Measurements from ENCODE around the gene CNNM4.

The CNNM4 gene

DNA sequence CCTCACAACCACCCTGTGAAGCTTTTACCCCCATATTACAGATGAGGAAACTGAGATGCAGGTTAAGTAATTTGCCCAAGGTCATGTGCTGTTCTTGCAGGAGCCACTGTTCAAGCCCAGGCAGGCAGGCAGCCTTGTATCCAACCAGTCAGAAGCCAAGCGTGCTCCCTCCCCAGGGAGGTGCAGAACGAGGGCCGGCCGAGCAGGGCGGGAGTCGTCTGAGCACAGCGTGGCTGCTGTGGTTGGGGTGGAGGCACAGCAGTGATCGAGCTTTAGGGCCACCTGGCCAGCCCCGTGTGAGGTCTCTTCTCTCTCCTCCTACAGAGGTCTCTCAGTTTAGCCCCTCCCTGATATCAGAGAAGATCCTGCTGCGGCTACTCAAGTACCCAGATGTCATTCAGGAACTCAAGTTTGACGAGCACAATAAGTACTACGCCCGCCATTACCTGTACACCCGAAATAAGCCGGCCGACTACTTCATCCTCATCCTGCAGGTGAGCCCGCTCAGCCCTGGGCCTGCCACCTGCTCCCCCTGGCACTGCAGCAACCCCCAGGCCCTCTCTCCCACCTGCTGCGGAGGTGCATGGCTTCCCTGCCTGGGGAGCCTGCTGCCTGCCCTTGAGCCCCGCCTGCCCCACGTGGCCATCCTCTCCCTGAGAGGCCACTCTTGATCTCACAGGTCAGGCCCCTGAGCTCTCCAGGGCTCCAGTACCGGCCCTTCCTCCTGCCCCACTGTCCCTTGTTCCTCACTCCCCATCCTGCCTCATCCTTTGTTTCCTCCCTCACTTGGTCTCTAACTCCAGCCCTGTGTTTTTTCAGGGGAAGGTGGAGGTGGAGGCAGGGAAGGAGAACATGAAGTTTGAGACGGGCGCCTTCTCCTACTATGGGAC is 38.3 kb downstream of the CNNM4 start:
- no peak overlapping the region for H3K4me3 ChIP-seq (ENCODE audit: low read depth, low read length)
- no peak for DNase-seq (ENCODE audit: low read depth, low spot score)
- in situ Hi-C loops (cut with HindIII; ENCODE audit: low sequenced_read_pairs): no loop called here
- TF ChIP-seq, protein P1, sequence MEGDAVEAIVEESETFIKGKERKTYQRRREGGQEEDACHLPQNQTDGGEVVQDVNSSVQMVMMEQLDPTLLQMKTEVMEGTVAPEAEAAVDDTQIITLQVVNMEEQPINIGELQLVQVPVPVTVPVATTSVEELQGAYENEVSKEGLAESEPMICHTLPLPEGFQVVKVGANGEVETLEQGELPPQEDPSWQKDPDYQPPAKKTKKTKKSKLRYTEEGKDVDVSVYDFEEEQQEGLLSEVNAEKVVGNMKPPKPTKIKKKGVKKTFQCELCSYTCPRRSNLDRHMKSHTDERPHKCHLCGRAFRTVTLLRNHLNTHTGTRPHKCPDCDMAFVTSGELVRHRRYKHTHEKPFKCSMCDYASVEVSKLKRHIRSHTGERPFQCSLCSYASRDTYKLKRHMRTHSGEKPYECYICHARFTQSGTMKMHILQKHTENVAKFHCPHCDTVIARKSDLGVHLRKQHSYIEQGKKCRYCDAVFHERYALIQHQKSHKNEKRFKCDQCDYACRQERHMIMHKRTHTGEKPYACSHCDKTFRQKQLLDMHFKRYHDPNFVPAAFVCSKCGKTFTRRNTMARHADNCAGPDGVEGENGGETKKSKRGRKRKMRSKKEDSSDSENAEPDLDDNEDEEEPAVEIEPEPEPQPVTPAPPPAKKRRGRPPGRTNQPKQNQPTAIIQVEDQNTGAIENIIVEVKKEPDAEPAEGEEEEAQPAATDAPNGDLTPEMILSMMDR (IDR thresholded peaks at IDR 0.05; ENCODE audit: low read depth, low read length): no peak

DNA sequence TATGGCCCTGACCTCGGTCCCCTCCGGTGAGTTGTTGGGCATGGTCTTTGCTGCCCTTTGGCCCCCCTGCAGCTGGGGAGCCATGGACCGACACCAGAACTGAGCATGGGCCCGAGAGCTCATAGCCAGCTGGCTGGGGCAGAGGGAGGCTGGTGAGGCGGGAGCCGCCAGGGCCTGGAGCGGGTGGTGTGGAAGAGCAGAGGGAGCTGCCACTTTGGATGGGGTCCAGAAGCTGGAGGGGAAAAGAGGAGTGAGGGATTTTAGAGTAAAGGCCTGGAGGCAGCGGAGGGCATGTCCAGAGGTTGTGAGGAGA is 38.9 kb downstream of the CNNM4 start:
- no peak overlapping the region for H3K4me3 ChIP-seq (ENCODE audit: low read depth, low read length)
- DNase-seq (ENCODE audit: low read depth, low spot score): no peak
- in situ Hi-C loops (cut with HindIII; ENCODE audit: low sequenced_read_pairs): no loop called here
- TF ChIP-seq, protein P1 (IDR thresholded peaks at IDR 0.05; ENCODE audit: low read depth, low read length): no peak

DNA sequence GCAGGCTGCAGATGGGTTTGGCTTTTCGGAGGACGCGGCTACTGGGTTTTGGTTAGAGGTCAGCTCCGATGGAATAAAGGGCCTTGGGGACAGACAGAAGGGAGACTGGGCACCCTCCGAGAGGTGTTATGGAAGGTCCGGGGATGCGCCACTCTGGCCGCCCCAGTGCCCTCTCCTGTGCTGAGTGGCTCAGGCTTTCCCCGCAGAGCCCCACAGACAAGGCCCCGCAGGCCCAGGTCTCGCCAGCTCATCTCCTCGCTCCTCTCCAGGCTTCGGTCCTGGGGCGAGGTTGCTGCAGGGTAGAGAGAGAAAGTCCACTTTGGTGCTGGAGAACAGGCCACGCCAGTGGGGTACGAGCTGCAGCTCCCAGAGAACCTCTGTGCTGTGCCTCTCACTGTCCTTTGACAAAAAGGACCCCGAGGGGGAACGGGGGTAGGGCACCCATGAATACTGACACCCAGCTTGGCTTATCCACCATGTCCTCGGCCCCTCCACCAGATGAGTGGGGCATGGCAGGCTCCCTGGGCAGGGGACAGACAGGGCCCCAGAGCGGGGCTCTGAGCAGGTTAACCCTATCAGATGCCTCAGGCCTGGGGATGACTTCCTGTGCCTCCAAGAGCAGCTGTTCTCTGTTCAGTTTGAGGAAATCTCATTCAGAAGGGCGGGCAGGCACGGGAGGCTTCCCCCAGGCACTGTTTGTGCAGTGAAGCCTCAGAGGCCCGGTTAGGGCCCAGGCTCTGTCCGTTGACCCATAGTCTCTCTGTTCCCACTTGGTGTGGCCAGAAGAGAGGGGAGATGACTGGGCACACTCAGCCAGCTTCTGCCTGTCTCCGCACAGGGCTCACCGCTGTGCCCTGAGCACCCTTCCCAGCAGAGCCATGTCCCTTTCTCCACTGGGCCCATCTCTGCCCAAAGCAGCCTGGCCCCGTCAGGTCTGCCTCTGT is 39.6 kb downstream of the CNNM4 start:
- no peak overlapping the region for H3K4me3 ChIP-seq (ENCODE audit: low read depth, low read length)
- DNase-seq (ENCODE audit: low read depth, low spot score): no peak
- TF ChIP-seq, protein P1 (IDR thresholded peaks at IDR 0.05; ENCODE audit: low read depth, low read length): no peak
- in situ Hi-C loops (cut with HindIII; ENCODE audit: low sequenced_read_pairs): loop anchor here (25.0 kb wide), 2 partner anchors 113 to 238 kb away; no protein-coding TSS in a partner anchor

DNA sequence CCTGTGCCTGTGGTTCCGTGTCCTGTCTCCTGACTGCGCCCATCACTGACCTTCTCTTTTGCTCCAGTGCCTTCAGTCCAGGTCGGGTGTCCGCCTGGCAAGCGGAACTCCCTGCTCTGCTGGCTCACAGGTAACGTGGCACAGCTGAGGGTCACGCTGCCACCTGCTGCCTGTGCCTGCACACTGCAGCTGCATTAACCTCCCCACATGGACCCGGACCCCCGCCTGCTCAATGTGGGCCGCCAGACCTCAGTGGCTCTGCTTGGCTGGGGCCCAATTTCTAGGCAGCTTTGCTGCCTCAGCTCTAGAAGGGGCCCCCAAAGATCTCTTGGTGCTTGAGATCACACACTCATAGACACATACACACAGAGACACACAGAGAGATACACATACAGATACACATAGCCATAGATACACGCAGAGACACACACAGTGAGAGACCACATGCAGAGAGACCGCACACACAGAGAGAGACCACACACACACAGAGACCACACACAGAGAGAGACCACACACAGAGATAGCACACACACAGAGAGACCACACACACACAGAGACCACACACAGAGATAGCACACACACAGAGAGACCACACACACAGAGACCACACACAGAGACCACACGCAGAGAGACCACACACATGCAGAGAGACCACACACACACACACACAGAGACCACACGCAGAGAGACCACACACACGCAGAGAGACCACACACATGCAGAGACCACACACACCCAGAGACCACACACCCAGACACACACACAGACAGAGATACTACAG is 40.5 kb downstream of the CNNM4 start:
- TF ChIP-seq, protein P1 (IDR thresholded peaks at IDR 0.05; ENCODE audit: low read depth, low read length): peak; percentile 90
- H3K4me3 ChIP-seq (ENCODE audit: low read depth, low read length): no peak overlapping the region
- in situ Hi-C loops (cut with HindIII; ENCODE audit: low sequenced_read_pairs): loop anchor here (25.0 kb wide), 2 partner anchors 114 to 239 kb away; no protein-coding TSS in a partner anchor
- DNase-seq (ENCODE audit: low read depth, low spot score): peak; percentile 50

DNA sequence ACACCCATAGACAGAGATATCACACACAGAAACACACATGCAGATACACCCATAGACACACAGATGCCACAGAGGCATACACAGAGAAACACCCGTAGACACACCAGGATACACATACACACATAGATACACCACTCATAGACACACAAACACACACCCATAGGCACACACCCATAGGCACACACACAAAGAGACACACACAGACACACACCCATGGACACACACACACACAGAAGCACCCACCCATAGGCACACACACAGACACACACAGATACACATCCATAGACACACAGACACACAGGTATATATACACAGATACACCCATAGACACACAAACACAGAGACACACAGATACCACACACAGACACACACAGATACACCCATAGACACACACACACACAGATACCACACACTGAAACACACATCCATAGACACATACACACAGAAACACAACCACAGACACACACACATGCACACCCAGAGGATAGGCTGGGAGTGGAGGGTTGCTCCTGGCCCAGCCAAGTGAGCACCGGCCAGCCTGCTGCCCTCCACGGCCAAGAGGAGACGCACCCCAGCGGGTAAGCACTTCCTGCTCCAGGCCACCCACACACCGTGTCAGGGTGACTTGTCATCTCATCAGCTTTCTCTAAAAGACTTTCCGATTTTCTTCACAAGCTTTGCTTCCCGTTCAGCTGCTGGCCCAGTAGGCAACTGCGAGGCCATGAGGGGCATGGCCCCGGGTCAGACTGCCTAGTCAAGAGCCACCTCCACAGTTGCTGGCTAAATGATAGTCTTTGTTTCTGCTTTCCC is 41.3 kb downstream of the CNNM4 start:
- TF ChIP-seq, protein P1 (IDR thresholded peaks at IDR 0.05; ENCODE audit: low read depth, low read length): no peak
- in situ Hi-C loops (cut with HindIII; ENCODE audit: low sequenced_read_pairs): loop anchor here (25.0 kb wide), 2 partner anchors 115 to 240 kb away; no protein-coding TSS in a partner anchor
- no peak overlapping the region for H3K4me3 ChIP-seq (ENCODE audit: low read depth, low read length)
- no peak for DNase-seq (ENCODE audit: low read depth, low spot score)

All from astrocyte of the spinal cord (primary cell).